Neural cell (in vitro differentiated cells): ENCODE measurements around the gene FUT8. TPM values are rescaled to one million over a fixed set of nuclear protein-coding genes. Genes with fewer than 3 reads are reported as not detected.
"Not testable (repeated sequence)": the region's sequence is repeated elsewhere in the genome, so short reads cannot be mapped to it uniquely, and the experiment has no call there.

Experiments
- H2AFZ ChIP-seq: fragments of 200-600, 300-800 bp; sonication (generic), shearing (Covaris generic); 2 replicates; pipeline ENCODE4 v1.6.0; 2014; ENCODE audit warnings: low read depth, mild to moderate bottlenecking, antibody characterized with exemption, low read length, moderate library complexity
- H3F3A ChIP-seq: fragments of 200-600 bp; shearing (Covaris generic); 2 replicates; pipeline ENCODE4 v1.6.1; 2016; ENCODE audit warnings: mild to moderate bottlenecking, moderate library complexity, mixed read lengths, antibody characterized with exemption, low read length; ENCODE audit not compliant: insufficient read depth, poor library complexity, severe bottlenecking
- H3K27ac ChIP-seq: fragments of 200-600, 300-800 bp; sonication (generic), shearing (Covaris generic); 2 replicates; pipeline ENCODE4 v1.5.1; 2014; ENCODE audit warnings: mild to moderate bottlenecking, low read length, moderate library complexity
- H3K27me3 ChIP-seq: fragments of 300-800, 200-600 bp; sonication (generic), shearing (Covaris generic); 2 replicates; pipeline ENCODE4 v1.6.0; 2014; ENCODE audit warnings: mild to moderate bottlenecking, low read depth, low read length, moderate library complexity; ENCODE audit not compliant: insufficient read depth
- H3K36me3 ChIP-seq: fragments of 300-800, 200-600 bp; sonication (generic), shearing (Covaris generic); 2 replicates; pipeline ENCODE4 v1.5.1; 2014; ENCODE audit warnings: mild to moderate bottlenecking, antibody characterized with exemption, low read length, moderate library complexity; ENCODE audit not compliant: insufficient read depth
- H3K4me2 ChIP-seq: fragments of 300-800, 200-600 bp; sonication (generic), shearing (Covaris generic); 2 replicates; pipeline ENCODE4 v1.6.0; 2014; ENCODE audit warnings: mild to moderate bottlenecking, low read length
- H3K4me3 ChIP-seq: fragments of 300-800, 200-600 bp; sonication (generic), shearing (Covaris generic); 2 replicates; pipeline ENCODE4 v1.5.1; 2014; ENCODE audit warnings: mild to moderate bottlenecking, low read length, moderate library complexity
- H3K79me2 ChIP-seq: fragments of 200-600 bp; shearing (Covaris generic); replicated peaks from 2 replicates; pipeline ENCODE4 v1.6.0; 2014; ENCODE audit warnings: mild to moderate bottlenecking, low read length, moderate library complexity; ENCODE audit not compliant: insufficient read depth
- H3K9ac ChIP-seq: fragments of 300-800, 200-600 bp; sonication (generic), shearing (Covaris generic); 2 replicates; pipeline ENCODE4 v1.6.1; 2016; ENCODE audit warnings: mild to moderate bottlenecking, low read length, mixed read lengths
- H3K9me2 ChIP-seq: fragments of 200-600 bp; shearing (Covaris generic); 2 replicates; pipeline ENCODE4 v1.6.1; 2016; ENCODE audit warnings: mild to moderate bottlenecking, low read length, mixed read lengths; ENCODE audit not compliant: insufficient read depth
- H3K9me3 ChIP-seq: fragments of 200-600, 300-800 bp; sonication (generic), shearing (Covaris generic); 2 replicates; pipeline ENCODE4 v1.6.1; 2016; ENCODE audit warnings: mild to moderate bottlenecking, mixed run types, low read length, moderate library complexity, mixed read lengths
- H4K20me1 ChIP-seq: fragments of 200-600 bp; shearing (Covaris generic); 2 replicates; pipeline ENCODE4 v1.6.1; 2016; ENCODE audit warnings: mild to moderate bottlenecking, mixed run types; ENCODE audit not compliant: insufficient read depth
- EP300 ChIP-seq: fragments of 450-650 bp; conservative IDR thresholded peaks from 2 replicates; pipeline ENCODE4 v1.6.1; 2014; ENCODE audit warnings: antibody characterized with exemption, mild to moderate bottlenecking, moderate library complexity; ENCODE audit not compliant: poor library complexity, severe bottlenecking
- EZH2 ChIP-seq: fragments of 200-600, 300-800 bp; shearing (Covaris generic), sonication (generic); IDR thresholded peaks from 2 replicates; pipeline ENCODE4 v1.6.1; 2014; ENCODE audit warnings: antibody characterized with exemption, low read length, borderline replicate concordance, mild to moderate bottlenecking; ENCODE audit not compliant: insufficient read depth, poor library complexity, severe bottlenecking
- MXI1 ChIP-seq: fragments of 450-650 bp; conservative IDR thresholded peaks from 2 replicates; pipeline ENCODE4 v1.6.1; 2014; ENCODE audit warnings: antibody characterized with exemption, mild to moderate bottlenecking; ENCODE audit not compliant: poor library complexity, severe bottlenecking
- POLR2AphosphoS5 ChIP-seq: IDR thresholded peaks from 2 replicates; pipeline ENCODE4 v1.6.1; 2012
- RAD21 ChIP-seq: fragments of 450-650 bp; conservative IDR thresholded peaks from 2 replicates; pipeline ENCODE4 v1.6.1; 2014; ENCODE audit warnings: antibody characterized with exemption, mild to moderate bottlenecking, moderate library complexity
- SMC3 ChIP-seq: fragments of 450-650 bp; conservative IDR thresholded peaks from 2 replicates; pipeline ENCODE4 v1.6.1; 2014; ENCODE audit warnings: antibody characterized with exemption, mild to moderate bottlenecking, moderate library complexity; ENCODE audit not compliant: poor library complexity
- TAF1 ChIP-seq: IDR thresholded peaks from 2 replicates; pipeline ENCODE4 v1.6.1; 2012; ENCODE audit warnings: low read depth
- polyA plus RNA-seq: library from polyadenylated mRNA; depleted of rRNA; stranded (reverse); fragments of >200 nt; gene quantifications from 2 replicates; pipeline ENCODE4 v1.2.3, GENCODE V29; 2014
- TF ChIP-seq, protein P1 (sequence below): IDR thresholded peaks from 2 replicates; pipeline ENCODE4 v1.6.1; 2012; ENCODE audit warnings: borderline replicate concordance
- TF ChIP-seq, protein P2 (sequence below): fragments of 450-650 bp; IDR thresholded peaks from 2 replicates; pipeline ENCODE4 v1.5.1; 2014; ENCODE audit warnings: antibody characterized with exemption, mild to moderate bottlenecking, moderate library complexity; ENCODE audit not compliant: poor library complexity, severe bottlenecking

Gene FUT8
- polyA plus RNA-seq, 1 donor from 2014 or later = 72.8 TPM

DNA sequence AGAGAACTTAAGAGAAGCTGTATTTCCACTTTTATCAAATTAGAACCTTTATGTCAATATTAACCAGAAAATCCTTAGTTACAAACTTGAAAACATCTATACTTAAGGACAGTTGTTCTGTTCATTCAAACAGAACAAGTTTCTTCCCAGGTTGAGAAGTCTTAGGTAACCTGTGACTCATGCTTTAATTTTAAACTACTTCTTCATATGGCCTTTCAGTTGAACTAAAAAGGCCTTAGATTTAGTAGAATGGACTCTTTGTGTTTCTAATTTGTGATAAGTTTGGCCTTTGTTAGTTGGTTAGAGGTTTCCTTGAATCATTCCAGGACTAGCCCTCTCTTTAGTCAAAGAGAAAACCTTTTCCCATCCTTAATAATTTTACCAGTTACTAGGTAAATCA is 274.2 kb downstream of the FUT8 start:
- H2AFZ ChIP-seq = no peak overlapping the region
- H3K4me2 ChIP-seq = no peak overlapping the region
- H3K36me3 ChIP-seq = no peaks in the 10 kb centered on the region
- no peak overlapping the region for H3K27ac ChIP-seq
- H3K79me2 ChIP-seq = no peaks in the 10 kb centered on the region
- H4K20me1 ChIP-seq = no peaks in the 10 kb centered on the region
- no peaks in the 10 kb centered on the region for H3K27me3 ChIP-seq
- TF ChIP-seq POLR2AphosphoS5 = no peak
- TF ChIP-seq TAF1 = no peak
- TF ChIP-seq, protein P1, sequence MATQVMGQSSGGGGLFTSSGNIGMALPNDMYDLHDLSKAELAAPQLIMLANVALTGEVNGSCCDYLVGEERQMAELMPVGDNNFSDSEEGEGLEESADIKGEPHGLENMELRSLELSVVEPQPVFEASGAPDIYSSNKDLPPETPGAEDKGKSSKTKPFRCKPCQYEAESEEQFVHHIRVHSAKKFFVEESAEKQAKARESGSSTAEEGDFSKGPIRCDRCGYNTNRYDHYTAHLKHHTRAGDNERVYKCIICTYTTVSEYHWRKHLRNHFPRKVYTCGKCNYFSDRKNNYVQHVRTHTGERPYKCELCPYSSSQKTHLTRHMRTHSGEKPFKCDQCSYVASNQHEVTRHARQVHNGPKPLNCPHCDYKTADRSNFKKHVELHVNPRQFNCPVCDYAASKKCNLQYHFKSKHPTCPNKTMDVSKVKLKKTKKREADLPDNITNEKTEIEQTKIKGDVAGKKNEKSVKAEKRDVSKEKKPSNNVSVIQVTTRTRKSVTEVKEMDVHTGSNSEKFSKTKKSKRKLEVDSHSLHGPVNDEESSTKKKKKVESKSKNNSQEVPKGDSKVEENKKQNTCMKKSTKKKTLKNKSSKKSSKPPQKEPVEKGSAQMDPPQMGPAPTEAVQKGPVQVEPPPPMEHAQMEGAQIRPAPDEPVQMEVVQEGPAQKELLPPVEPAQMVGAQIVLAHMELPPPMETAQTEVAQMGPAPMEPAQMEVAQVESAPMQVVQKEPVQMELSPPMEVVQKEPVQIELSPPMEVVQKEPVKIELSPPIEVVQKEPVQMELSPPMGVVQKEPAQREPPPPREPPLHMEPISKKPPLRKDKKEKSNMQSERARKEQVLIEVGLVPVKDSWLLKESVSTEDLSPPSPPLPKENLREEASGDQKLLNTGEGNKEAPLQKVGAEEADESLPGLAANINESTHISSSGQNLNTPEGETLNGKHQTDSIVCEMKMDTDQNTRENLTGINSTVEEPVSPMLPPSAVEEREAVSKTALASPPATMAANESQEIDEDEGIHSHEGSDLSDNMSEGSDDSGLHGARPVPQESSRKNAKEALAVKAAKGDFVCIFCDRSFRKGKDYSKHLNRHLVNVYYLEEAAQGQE = no peak
- TF ChIP-seq, protein P2, sequence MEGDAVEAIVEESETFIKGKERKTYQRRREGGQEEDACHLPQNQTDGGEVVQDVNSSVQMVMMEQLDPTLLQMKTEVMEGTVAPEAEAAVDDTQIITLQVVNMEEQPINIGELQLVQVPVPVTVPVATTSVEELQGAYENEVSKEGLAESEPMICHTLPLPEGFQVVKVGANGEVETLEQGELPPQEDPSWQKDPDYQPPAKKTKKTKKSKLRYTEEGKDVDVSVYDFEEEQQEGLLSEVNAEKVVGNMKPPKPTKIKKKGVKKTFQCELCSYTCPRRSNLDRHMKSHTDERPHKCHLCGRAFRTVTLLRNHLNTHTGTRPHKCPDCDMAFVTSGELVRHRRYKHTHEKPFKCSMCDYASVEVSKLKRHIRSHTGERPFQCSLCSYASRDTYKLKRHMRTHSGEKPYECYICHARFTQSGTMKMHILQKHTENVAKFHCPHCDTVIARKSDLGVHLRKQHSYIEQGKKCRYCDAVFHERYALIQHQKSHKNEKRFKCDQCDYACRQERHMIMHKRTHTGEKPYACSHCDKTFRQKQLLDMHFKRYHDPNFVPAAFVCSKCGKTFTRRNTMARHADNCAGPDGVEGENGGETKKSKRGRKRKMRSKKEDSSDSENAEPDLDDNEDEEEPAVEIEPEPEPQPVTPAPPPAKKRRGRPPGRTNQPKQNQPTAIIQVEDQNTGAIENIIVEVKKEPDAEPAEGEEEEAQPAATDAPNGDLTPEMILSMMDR = no peak
- TF ChIP-seq SMC3 = no peak
- no peak for TF ChIP-seq EZH2
- TF ChIP-seq MXI1 = no peak
- TF ChIP-seq EP300 = no peak
- TF ChIP-seq RAD21 = no peak
- no peaks in the 10 kb centered on the region for H3F3A ChIP-seq
- H3K9ac ChIP-seq = no peak overlapping the region
- H3K9me2 ChIP-seq = no peaks in the 10 kb centered on the region
- H3K9me3 ChIP-seq = no peaks in the 10 kb centered on the region
- H3K4me3 ChIP-seq = no peak overlapping the region

GRCh38 chr14:65689070-65689469 is 276.5 kb downstream of the FUT8 start:
- Histone ChIP-seq H3F3A (no peaks in the 10 kb centered on the region), H3K27me3 (no peaks in the 10 kb centered on the region), H3K36me3 (no peaks in the 10 kb centered on the region), H3K79me2 (no peaks in the 10 kb centered on the region), H3K9ac (no peak overlapping the region), H3K9me3 (no peaks in the 10 kb centered on the region), H4K20me1 (no peaks in the 10 kb centered on the region), H3K9me2 (no peaks in the 10 kb centered on the region), H2AFZ (no peak overlapping the region), H3K27ac (no peak overlapping the region), H3K4me2 (no peak overlapping the region), H3K4me3 (no peak overlapping the region)
- no peak for TF ChIP-seq EP300
- TF ChIP-seq, protein P2 = no peak
- TF ChIP-seq SMC3 = no peak
- TF ChIP-seq MXI1 = no peak
- TF ChIP-seq EZH2 = no peak

GRCh38 chr14:65692566-65692965 is 280.0 kb downstream of the FUT8 start:
- not testable (repeated sequence) for H3K4me3 ChIP-seq, H3K79me2 ChIP-seq, H4K20me1 ChIP-seq, H3F3A ChIP-seq, H3K36me3 ChIP-seq, H2AFZ ChIP-seq, H3K27ac ChIP-seq, H3K27me3 ChIP-seq, H3K4me2 ChIP-seq, H3K9me3 ChIP-seq, H3K9ac ChIP-seq, H3K9me2 ChIP-seq
